ENCODE measurements around the gene KLF2.

KLF2 gene

GRCh38 chr19:16372065-16372915 is 47.7 kb downstream of the KLF2 start:
- peaks cover 5% of the 10 kb centered on the region for H3K4me1 Mint-ChIP-seq
- H3K36me3 Mint-ChIP-seq: peaks cover 8% of the 10 kb centered on the region
- no peak overlapping the region for H3K27ac Mint-ChIP-seq
- no peak overlapping the region for H3K4me3 Mint-ChIP-seq
- H3K27me3 Mint-ChIP-seq: no peaks in the 10 kb centered on the region
- H3K9me3 Mint-ChIP-seq: no peaks in the 10 kb centered on the region

GRCh38 chr19:16373079-16373478 is 48.5 kb downstream of the KLF2 start:
- no peak overlapping the region for H3K27ac Mint-ChIP-seq
- H3K27me3 Mint-ChIP-seq: no peaks in the 10 kb centered on the region
- H3K4me3 Mint-ChIP-seq: peak overlapping the region; percentile 12
- peaks cover 13% of the 10 kb centered on the region for H3K4me1 Mint-ChIP-seq
- no peaks in the 10 kb centered on the region for H3K9me3 Mint-ChIP-seq
- peaks cover 10% of the 10 kb centered on the region for H3K36me3 Mint-ChIP-seq

- peaks cover 17% of the 10 kb centered on the region for H3K4me1 Mint-ChIP-seq
- no peaks in the 10 kb centered on the region for H3K9me3 Mint-ChIP-seq
- no peaks in the 10 kb centered on the region for H3K27me3 Mint-ChIP-seq
- H3K4me3 Mint-ChIP-seq: peak overlapping the region; percentile 51
- peaks cover 10% of the 10 kb centered on the region for H3K36me3 Mint-ChIP-seq
- H3K27ac Mint-ChIP-seq: no peak overlapping the region
Observed at GRCh38 chr19:16373532-16373931, 48.9 kb downstream of the KLF2 start.

GRCh38 chr19:16373989-16374388 is 49.4 kb downstream of the KLF2 start:
- Mint-ChIP-seq H3K9me3 (no peaks in the 10 kb centered on the region), H3K27ac (no peak overlapping the region), H3K4me3 (peak overlapping the region; percentile 51), H3K27me3 (no peaks in the 10 kb centered on the region), H3K4me1 (peaks cover 22% of the 10 kb centered on the region), H3K36me3 (peaks cover 10% of the 10 kb centered on the region)

GRCh38 chr19:16374436-16374835 is 49.8 kb downstream of the KLF2 start:
- no peaks in the 10 kb centered on the region for H3K9me3 Mint-ChIP-seq
- peak overlapping the region; percentile 51 for H3K4me3 Mint-ChIP-seq
- no peaks in the 10 kb centered on the region for H3K27me3 Mint-ChIP-seq
- peaks cover 10% of the 10 kb centered on the region for H3K36me3 Mint-ChIP-seq
- peaks cover 26% of the 10 kb centered on the region for H3K4me1 Mint-ChIP-seq
- no peak overlapping the region for H3K27ac Mint-ChIP-seq

- peaks cover 10% of the 10 kb centered on the region for H3K36me3 Mint-ChIP-seq
- H3K4me1 Mint-ChIP-seq: peaks cover 29% of the 10 kb centered on the region
- no peaks in the 10 kb centered on the region for H3K9me3 Mint-ChIP-seq
- no peaks in the 10 kb centered on the region for H3K27me3 Mint-ChIP-seq
- no peak overlapping the region for H3K27ac Mint-ChIP-seq
- peak overlapping the region; percentile 51 for H3K4me3 Mint-ChIP-seq
Observed at GRCh38 chr19:16375157-16375935, 50.7 kb downstream of the KLF2 start.

GRCh38 chr19:16375936-16376185 is 51.2 kb downstream of the KLF2 start:
- Mint-ChIP-seq H3K27ac (no peak overlapping the region), H3K4me3 (peak overlapping the region; percentile 51), H3K4me1 (peaks cover 32% of the 10 kb centered on the region)

GRCh38 chr19:16376241-16376640 is 51.6 kb downstream of the KLF2 start:
- Mint-ChIP-seq H3K36me3 (peaks cover 10% of the 10 kb centered on the region), H3K4me1 (peaks cover 36% of the 10 kb centered on the region), H3K27ac (no peak overlapping the region), H3K9me3 (no peaks in the 10 kb centered on the region), H3K27me3 (no peaks in the 10 kb centered on the region), H3K4me3 (peak overlapping the region; percentile 51)

More at GRCh38 chr19:16375936-16376185, 51.2 kb downstream of the KLF2 start:
- Mint-ChIP-seq H3K36me3 (peaks cover 10% of the 10 kb centered on the region), H3K9me3 (no peaks in the 10 kb centered on the region), H3K27me3 (no peaks in the 10 kb centered on the region)

GRCh38 chr19:16376649-16377048 is 52.0 kb downstream of the KLF2 start:
- no peak overlapping the region for H3K4me3 Mint-ChIP-seq
- H3K27ac Mint-ChIP-seq: no peak overlapping the region
- no peaks in the 10 kb centered on the region for H3K9me3 Mint-ChIP-seq
- H3K27me3 Mint-ChIP-seq: no peaks in the 10 kb centered on the region
- H3K36me3 Mint-ChIP-seq: peaks cover 10% of the 10 kb centered on the region
- peaks cover 40% of the 10 kb centered on the region for H3K4me1 Mint-ChIP-seq

- Mint-ChIP-seq H3K4me1 (peaks cover 49% of the 10 kb centered on the region), H3K4me3 (no peak overlapping the region), H3K27me3 (no peaks in the 10 kb centered on the region), H3K9me3 (no peaks in the 10 kb centered on the region), H3K36me3 (peaks cover 10% of the 10 kb centered on the region), H3K27ac (peak overlapping the region; percentile 13)
Observed at GRCh38 chr19:16377521-16377920, 52.9 kb downstream of the KLF2 start.

All from activated naive CD4-positive, alpha-beta T cell treated with anti-CD3 and anti-CD28 coated beads, Interleukin-2, amount 50 U/mL, for 24 hours (primary cell).